Esophagus muscularis mucosa (tissue), 4 donors: ENCODE measurements around the gene GABARAPL1. TPM values are rescaled to one million over a fixed set of nuclear protein-coding genes. Genes with fewer than 3 reads are reported as not detected.

ENCODE experiments used
- DNase-seq: peaks from one replicate; pipeline ENCODE4 v3.0.0-alpha.2; 2017; ENCODE audit errors: extremely low spot score
- H3K27ac ChIP-seq, 4 donors: fragments of 200-600 bp; sonication (generic); replicated peaks in 1 of 4; 1 replicate in 3 of 4; 2 replicates in 1 of 4; pipeline ENCODE4 v1.5.1; 2016 to 2019; ENCODE audit warnings: mild to moderate bottlenecking in 1 of 4
- H3K27me3 ChIP-seq, 4 donors: fragments of 200-600 bp; sonication (generic); one replicate each; pipeline versions ENCODE4 v1.5.1 to v1.6.0; 2016 to 2019
- H3K36me3 ChIP-seq, 4 donors: fragments of 200-600 bp; sonication (generic); one replicate each; pipeline ENCODE4 v1.5.1; 2016 to 2019
- H3K4me1 ChIP-seq, 4 donors: fragments of 200-600 bp; sonication (generic); one replicate each; pipeline ENCODE4 v1.5.1; 2016 to 2019
- H3K4me3 ChIP-seq, 4 donors: fragments of 200-600 bp; sonication (generic); 1 replicate in 2 of 4; 2 replicates in 2 of 4; pipeline ENCODE4 v1.5.1; 2016 to 2019; ENCODE audit warnings: mild to moderate bottlenecking in 4 of 4, moderate library complexity in 1 of 4
- H3K9me3 ChIP-seq, 4 donors: fragments of 200-600 bp; sonication (generic); 1 replicate in 3 of 4; 2 replicates in 1 of 4; pipeline ENCODE4 v1.5.1; 2016 to 2019
- EP300 ChIP-seq: sonication (generic); formaldehyde crosslinking; IDR thresholded peaks from one replicate; pipeline ENCODE4 v1.6.1; 2017; ENCODE audit warnings: antibody characterized with exemption
- POLR2A ChIP-seq: fragments of 450-650 bp; IDR thresholded peaks from one replicate; pipeline ENCODE4 v1.6.1; 2017; ENCODE audit warnings: antibody characterized with exemption, moderate library complexity, mild to moderate bottlenecking, low read depth
- POLR2AphosphoS5 ChIP-seq, 2 donors: sonication (generic); formaldehyde crosslinking; IDR thresholded peaks; one replicate each; pipeline ENCODE4 v1.6.1; 2017; ENCODE audit warnings: antibody characterized with exemption in 2 of 2
- WGBS: methylation state at CpG from one replicate; pipeline ENCODE4 v1.1.5; 2018; 5-methylcytosine and 5-hydroxymethylcytosine counted together
- intact Hi-C: fragments of 100-400 bp; cut with DNase I; formaldehyde crosslinking; loops from one replicate; pipeline ENCODE4 v1.15.1; 2023
- total RNA-seq, 4 donors: library from RNA; depleted of rRNA; stranded (reverse); fragments of >200 nt; gene quantifications; one replicate each; pipeline versions ENCODE4 v1.1.0 to v1.2.1, GENCODE V29; 2016
- TF ChIP-seq, protein P1 (sequence below), 3 experiments: fragments of 200-600 bp in 2 of 3; fragments of 450-650 bp in 1 of 3; sonication (generic) in 2 of 3; IDR thresholded peaks; one replicate each; pipeline ENCODE4 v1.5.1; 2017 to 2019; ENCODE audit warnings: antibody characterized with exemption in 3 of 3, mild to moderate bottlenecking in 2 of 3, moderate library complexity in 1 of 3

Gene GABARAPL1
- total RNA-seq, 4 donors from 2014 or later, result 142 to 352 (median 213) TPM

DNA sequence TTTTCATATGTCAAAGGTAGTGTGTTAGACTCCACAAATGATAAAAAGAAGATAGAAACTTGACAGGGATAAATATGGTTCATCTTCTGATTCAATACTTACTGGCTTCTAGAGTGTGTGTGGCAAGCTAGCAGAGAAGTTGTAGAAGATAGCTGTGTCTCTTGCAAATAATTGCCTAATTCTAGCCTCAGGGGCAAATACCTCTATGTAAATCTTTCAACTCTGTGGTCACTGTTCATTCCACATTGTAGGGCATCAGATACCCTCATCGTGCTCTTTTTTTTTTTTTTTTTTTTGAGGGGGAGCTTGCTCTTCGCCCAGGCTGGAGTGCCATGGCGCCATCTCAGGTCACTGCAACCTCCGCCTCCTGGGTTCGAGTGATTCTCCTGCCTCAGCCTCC is 42.5 kb upstream of the GABARAPL1 start:
- Histone ChIP-seq H3K36me3 (no peaks in the 10 kb centered on the region), H3K9me3 (no peaks in the 10 kb centered on the region), H3K27me3 (no peaks in the 10 kb centered on the region), H3K4me3 (no peak overlapping the region), H3K27ac (no peak overlapping the region), H3K4me1 (peaks cover 0 to 12% (median 0%) of the 10 kb centered on the region in 4 donors)
- no peak for DNase-seq
- intact Hi-C loops, result no loop called here
- WGBS, result 89% methylated on average over 5 of the region's 5 CpGs
- TF ChIP-seq EP300 (no peak), POLR2A (no peak), POLR2AphosphoS5 (IDR thresholded peaks at IDR 0.05) (no peak)
- TF ChIP-seq, protein P1, sequence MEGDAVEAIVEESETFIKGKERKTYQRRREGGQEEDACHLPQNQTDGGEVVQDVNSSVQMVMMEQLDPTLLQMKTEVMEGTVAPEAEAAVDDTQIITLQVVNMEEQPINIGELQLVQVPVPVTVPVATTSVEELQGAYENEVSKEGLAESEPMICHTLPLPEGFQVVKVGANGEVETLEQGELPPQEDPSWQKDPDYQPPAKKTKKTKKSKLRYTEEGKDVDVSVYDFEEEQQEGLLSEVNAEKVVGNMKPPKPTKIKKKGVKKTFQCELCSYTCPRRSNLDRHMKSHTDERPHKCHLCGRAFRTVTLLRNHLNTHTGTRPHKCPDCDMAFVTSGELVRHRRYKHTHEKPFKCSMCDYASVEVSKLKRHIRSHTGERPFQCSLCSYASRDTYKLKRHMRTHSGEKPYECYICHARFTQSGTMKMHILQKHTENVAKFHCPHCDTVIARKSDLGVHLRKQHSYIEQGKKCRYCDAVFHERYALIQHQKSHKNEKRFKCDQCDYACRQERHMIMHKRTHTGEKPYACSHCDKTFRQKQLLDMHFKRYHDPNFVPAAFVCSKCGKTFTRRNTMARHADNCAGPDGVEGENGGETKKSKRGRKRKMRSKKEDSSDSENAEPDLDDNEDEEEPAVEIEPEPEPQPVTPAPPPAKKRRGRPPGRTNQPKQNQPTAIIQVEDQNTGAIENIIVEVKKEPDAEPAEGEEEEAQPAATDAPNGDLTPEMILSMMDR (IDR thresholded peaks at IDR 0.05), result no peak

DNA sequence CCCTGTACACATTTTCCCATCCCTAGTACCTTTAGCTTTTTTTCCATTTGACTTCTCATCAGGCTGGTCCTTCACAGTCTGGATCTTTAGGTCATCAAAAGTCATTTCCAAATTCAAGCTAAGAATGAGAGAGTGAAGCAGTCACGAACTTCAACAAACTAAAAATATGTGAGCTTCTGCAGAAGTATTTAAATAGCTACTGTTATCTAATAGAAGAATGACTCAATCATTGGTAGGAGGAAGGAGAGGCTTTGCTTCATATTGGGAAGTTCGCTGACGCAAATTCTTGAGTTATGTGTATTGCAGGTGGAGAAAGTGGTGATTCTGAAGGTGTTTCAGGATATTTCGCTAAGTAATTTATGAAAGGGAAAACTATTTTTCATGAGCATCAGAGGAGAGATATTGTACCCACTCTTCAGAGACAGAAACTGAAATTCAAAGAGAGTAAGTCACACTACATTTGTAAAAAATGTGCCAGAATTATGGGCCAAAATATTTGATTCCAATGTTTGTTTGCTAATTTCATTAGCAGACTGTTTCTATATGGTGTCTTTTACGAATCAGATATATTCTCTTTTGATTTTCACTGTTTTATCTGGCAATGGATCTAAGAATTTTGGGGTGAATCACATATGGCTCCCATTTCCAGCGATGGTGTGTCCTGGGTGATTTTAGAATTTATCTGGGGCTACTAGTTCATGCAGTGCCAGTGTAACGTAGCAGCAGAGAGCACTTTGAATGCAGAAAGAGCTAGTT is 40.5 kb upstream of the GABARAPL1 start, which contains the start of gene OLR1:
OLR1 (minus strand) TSS at position 160 of the 756 bp plus-strand sequence; CDS start at position 105, 55 bp downstream.
- H3K4me3 ChIP-seq, result no peak within 1 kb of the TSS
- peaks cover 0 to 12% (median 0%) of the 10 kb centered on the region in 4 donors for H3K4me1 ChIP-seq
- DNase-seq, result no peak
- no peaks in the 10 kb centered on the region for H3K27me3 ChIP-seq
- 75% methylated on average over 7 of the region's 7 CpGs for WGBS
- H3K9me3 ChIP-seq, result no peaks in the 10 kb centered on the region
- H3K36me3 ChIP-seq, result no peaks in the 10 kb centered on the region
- H3K27ac ChIP-seq, result no peak within 1 kb of the TSS
- TF ChIP-seq, protein P1 (IDR thresholded peaks at IDR 0.05), result no peak
- TF ChIP-seq POLR2AphosphoS5 (IDR thresholded peaks at IDR 0.05) (no peak), POLR2A (no peak), EP300 (no peak)
- intact Hi-C loops, result no loop called here

DNA sequence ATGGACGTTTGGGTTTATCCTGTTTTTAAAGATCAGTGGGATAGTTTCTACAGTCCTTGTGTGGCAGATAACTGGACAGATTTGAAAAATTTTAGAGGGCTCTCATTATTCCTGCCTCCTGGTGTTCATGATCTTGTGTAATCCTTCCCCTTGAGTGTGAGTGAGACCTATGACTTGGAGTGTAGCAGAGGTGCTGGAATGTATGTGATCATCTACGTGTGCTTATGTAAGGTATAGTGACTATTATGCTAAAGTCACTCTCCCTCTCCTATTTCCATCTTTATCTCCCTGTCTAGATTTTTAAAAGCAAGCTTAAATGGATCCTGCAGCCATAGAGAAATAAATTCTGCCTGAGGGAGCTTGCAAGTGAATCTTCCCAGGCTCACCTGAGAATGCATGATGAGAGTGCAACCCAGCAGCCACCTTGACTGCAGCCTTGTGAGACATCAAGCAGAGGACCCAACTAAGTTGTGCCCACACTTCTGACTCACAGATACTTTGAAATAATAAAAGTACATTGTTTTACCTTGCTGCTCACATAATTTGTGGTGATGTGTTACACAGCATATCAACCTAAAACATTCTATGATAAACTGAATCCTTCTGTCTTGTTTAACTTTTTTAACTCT is 37.6 kb upstream of the GABARAPL1 start:
- intact Hi-C loops, result no loop called here
- Histone ChIP-seq H3K27me3 (no peaks in the 10 kb centered on the region), H3K36me3 (no peaks in the 10 kb centered on the region), H3K4me1 (no peaks in the 10 kb centered on the region), H3K9me3 (no peaks in the 10 kb centered on the region), H3K4me3 (no peak overlapping the region), H3K27ac (no peak overlapping the region)
- TF ChIP-seq POLR2A (no peak), POLR2AphosphoS5 (IDR thresholded peaks at IDR 0.05) (no peak), EP300 (no peak)
- TF ChIP-seq, protein P1 (IDR thresholded peaks at IDR 0.05), result no peak
- WGBS, result 75% methylated on average over 2 of the region's 2 CpGs
- DNase-seq, result no peak

DNA sequence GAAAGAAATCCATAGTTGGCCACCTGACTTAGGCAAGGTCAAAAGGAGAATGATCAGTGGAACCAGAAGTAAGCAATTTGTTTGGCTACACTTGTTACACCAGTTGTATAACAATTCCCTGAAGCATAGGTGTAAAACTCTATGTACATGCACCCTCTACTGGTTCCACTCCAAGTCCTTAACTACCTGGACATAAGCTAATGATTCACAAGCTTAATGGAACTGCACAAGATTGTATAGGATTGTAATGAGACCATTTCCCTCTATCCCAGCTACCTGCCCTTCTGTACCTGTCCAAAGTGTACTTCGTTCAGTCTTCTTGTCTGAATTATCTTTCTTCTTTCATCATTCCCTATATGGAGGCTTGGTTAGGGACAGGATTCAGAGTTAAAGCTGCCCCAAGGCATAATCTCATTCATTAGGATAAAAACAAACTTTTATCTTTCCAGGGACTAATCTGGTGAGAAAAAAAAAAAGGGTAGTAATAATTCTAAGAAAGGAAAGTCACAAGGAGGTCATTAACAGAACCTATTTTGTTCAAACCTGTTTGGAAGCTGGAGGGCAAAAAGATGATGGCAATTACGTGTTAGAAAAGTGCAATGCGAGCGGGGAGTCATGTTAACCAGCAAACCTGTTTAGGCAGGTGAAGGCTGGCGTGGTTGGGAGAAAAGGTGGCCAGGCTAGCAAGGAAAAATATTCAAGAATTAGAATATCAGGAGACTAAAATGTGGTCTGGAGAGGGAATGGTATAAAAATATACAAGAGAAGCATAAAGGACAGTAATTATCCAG is 36.6 kb upstream of the GABARAPL1 start:
- H3K27me3 ChIP-seq, result no peaks in the 10 kb centered on the region
- H3K4me3 ChIP-seq, result no peak overlapping the region
- H3K9me3 ChIP-seq, result no peaks in the 10 kb centered on the region
- DNase-seq, result peak; percentile 19
- no peak overlapping the region for H3K27ac ChIP-seq
- WGBS, result 87% methylated on average over 5 of the region's 5 CpGs
- no peak for TF ChIP-seq EP300
- TF ChIP-seq, protein P1 (IDR thresholded peaks at IDR 0.05), result no peak
- TF ChIP-seq POLR2AphosphoS5 (IDR thresholded peaks at IDR 0.05), result no peak
- TF ChIP-seq POLR2A, result no peak
- H3K36me3 ChIP-seq, result no peaks in the 10 kb centered on the region
- H3K4me1 ChIP-seq, result no peaks in the 10 kb centered on the region
- intact Hi-C loops, result no loop called here
